ENCODE data around the gene QARS1.
A peak's percentile ranks its signal among the peaks of the same experiment; 100 is the strongest.

Gene QARS1

DNA sequence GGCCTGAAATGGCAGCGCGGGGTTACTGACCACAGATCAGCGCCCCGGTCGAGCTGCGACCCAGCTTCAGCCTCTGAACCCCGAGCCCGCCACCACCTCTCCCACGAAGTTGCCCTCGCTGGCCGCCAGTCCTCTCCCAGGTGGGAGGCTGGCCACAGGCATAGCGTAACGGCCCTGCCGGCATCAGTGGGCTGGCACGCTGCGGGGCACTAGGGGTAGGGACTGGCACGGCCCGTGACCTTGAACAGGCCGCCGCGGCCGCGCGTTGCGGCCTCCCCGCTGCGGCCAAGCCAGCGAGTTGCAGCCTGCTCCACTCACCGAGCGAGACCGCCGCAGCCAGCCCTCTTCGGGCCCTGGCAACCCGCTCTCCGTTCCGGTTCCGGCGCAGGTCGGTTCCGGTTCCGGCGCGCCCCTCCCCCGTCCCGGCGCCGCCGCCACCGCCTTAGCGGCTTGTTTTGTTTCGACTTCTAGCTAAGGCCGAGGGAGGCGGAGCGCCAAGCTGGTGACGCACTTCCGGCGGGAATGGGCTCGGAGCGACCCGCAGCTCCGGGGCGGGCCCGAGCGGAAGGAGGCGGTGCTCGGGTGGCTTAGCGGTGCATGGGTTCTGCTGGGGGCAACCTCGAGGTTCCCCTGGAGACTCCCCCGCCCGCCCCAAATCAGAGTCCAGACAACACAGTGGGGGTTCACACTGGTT lies 16.0 kb upstream of the QARS1 start, which contains the start of gene USP19:
TSS of gene USP19 (minus strand) at position 386 of the 694 bp plus-strand sequence. CDS start 1,678 bp downstream, outside the sequence.
- peak; percentile 94 for DNase-seq (ENCODE audit: low spot score)

DNA sequence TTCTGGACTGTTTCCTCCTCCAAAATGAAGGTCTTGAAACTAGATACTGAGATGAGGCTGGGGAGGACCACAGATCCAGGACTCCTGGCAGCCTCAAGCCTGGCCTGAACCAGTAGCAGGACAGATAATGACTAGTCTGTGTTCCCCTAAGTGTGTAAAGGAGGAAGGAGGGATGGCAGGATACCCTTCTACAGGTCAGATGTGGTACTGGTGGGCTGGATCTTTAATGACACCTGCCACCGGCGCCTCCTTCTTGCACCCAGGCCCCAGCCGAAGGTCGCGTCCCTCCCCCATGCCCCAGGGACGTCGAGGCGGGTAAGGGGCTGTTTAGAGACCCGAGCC lies 15.5 kb upstream of the QARS1 start:
- DNase-seq (ENCODE audit: low spot score), result no peak

DNA sequence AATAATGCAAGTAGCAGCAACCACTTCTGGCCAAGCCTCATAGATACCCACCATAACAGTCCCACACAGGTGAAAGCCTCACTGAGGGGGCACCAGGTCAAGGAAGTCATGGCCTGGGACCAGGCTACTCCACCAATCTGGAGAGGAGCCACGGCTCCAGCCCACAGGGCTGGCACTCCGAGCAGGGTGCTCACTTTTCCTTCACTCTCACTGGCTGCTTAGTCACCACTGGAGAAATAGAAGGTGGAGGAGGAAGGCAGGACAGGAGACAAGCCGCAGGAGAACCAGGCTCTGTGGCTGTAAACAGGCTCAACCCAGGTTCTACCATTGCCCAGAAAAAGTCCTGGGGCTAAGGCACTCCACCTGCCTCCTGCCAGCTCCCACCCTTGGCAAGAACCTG lies 14.9 kb upstream of the QARS1 start:
- DNase-seq (ENCODE audit: low spot score), result no peak

DNA sequence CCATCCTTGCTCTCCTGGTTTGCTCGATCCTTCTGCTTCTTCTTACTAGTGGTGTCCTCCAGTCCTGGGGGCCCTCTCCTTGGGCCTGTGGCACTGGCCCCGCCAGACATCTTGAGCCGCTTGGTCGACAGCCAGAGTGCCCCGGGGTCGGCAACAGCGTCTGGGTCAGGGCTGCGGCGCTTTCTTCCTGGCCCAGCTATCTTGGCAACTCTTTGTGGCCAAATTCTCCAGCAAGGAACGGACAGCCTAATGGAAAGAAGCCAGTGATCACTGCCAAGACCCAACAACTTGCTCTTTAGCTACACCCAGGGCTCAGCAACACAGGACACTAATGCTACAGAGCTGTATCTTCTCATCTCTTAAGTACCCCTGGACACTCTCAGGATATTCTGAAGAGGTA lies 14.5 kb upstream of the QARS1 start:
- DNase-seq (ENCODE audit: low spot score), result no peak

DNA sequence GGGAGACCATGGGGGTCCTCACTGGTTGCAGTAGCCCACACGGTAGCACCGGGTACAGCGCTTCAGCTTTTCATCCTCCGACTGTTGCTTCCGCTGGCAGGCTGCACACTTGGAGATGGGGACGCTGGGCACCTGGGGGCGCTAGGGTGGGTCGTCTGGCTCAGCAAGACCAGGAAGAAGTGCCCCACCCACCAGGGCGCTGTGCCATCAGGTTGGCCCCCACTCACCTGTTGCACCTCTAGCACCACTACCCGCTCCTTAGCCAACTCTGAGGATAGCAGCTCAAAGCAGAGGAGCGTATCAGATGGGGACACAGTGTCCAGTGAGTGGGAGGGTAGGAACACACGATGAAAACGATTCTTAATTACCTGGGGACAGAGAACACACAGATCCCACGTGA lies 7.7 kb upstream of the QARS1 start:
- DNase-seq (ENCODE audit: low spot score), result no peak

DNA sequence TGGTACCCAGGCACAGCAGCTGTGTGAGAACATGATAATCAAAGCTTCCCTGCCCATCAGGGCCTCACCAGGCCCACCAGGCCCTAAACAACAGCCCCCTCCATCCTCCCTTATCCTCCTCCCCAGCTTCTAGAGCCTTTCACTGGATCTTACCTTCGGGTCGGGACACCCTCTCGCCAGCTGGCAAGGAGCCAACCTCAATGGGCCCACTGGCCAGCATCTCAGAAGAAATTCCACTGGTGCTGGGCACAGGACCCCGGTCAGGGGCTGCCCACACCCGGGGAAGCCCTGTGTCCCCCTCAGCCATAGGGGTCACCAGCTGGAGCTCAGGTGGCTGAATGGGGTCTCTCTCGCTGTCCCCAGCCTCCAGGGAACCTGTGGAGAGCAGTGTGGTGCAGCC lies 6.8 kb upstream of the QARS1 start:
- DNase-seq (ENCODE audit: low spot score), result no peak

DNA sequence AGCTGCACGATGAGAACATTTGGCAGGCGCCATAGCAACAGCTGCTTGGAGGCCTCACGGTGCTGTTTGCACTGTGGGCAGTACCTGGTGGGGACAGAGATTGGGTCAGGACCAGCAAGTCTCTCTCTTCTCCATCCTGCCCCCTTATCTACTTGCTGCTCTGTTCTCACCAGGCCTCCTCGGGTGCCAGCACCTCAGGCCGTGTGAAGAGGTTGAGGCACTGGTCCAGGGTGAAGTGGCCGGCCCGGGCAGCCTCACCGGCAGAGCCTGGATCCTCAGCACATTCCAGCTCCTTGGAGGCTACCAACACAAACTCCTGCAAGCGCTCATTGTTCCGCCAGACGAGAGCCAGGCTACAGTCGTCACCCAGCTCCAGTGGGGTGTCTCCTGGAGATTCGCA lies 6.2 kb upstream of the QARS1 start:
- no peak for DNase-seq (ENCODE audit: low spot score)

DNA sequence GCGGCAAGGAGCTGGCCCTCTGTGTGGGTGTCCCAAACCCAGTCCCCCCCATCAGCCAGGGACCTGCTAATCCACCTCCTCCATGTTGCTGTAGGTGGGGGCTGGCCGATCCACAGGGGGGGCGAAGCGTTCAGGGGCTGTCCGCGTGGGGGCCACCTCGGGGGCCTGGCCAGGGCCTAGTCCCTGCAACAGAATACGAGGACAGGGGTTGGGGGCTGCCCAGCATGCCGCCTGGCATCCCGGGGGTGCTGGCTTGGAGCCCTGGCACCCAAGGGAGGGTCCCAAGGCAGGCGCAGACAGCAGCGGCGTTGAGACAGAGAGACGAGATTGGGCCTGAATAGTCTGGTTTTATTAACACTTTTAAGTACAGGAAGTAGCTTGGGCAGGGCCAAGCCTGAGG lies 3.8 kb upstream of the QARS1 start:
- no peak for DNase-seq (ENCODE audit: low spot score)

DNA sequence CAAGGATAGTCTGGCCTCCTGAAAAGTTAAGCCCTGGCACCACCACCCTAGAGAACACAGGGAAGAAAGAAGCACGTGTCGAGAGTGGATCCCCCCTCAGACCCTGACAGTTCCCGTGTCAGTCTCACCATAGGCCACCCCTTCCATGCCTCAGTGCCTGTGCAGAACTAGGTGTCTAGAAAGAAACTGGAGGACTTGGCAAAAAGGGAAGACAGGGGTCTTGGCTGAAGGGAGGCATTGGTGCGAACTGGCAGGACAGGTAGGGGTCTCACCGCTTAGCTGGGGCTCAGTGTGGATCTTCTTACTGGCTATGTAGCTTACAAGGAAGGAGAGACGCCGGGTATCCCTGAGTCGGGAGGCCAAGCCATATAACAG lies 518 bp downstream of the QARS1 start:
- no peak for DNase-seq (ENCODE audit: low spot score)

DNA sequence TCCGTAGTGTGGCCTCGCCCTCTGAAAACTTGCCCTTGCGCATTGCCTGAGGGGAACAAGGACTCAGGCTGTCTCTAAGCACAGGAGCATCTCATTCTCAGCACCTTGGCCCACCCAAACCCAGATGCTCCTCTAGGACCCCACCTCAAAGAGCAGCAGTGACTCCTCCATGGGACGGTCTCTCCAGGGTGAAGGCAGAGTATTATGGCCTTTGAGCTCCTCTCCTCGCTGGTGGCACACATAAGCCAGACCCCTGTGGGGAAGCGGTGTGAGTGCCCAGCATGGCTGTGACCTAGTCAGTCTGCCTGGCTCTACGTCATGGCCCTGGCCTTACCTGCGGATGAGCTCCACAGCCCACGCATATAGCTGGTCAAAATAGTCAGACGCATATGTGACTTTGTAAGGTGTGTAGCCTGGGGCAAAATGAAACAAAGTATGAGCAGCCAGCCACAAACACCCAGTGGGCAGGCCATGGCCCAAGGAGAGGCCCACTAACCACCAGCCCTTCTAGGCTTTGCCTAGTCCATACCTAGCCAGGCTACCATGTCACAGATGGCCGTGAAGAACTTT lies 4.4 kb downstream of the QARS1 start:
- no peak for DNase-seq (ENCODE audit: low spot score)

DNA sequence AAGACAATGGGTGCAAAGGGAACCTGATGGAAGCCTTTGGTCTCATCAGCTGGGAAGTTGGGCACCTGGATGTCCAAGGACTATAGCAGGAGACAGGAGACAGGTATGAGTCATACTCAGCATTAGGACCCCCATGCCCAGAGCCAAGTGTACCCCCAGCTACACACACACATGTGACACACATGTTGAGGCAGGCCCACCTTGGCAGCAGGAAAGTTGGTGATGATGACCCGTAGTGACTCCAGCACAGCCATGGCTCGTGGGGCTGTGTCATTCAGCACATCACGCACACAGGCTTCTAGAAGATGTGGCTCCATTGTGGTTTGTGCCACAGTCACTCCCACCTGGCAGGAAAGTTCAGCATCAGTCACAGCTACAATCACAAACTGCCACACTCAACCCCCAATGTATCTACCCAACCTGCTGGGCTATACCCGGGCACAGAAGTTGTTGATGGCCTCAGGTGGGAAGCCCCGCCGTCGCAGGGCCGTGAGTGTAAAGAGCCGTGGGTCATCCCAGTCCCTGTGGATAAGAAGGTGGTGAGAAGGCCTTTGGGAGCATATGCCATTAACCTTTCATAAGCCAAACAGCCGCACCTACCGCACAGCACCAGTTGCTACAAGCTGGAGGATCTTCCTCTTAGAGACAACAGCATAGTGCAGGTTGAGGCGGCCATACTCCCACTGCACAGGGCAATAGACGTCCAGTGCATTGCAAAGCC lies 5.5 kb downstream of the QARS1 start:
- no peak for DNase-seq (ENCODE audit: low spot score)

DNA sequence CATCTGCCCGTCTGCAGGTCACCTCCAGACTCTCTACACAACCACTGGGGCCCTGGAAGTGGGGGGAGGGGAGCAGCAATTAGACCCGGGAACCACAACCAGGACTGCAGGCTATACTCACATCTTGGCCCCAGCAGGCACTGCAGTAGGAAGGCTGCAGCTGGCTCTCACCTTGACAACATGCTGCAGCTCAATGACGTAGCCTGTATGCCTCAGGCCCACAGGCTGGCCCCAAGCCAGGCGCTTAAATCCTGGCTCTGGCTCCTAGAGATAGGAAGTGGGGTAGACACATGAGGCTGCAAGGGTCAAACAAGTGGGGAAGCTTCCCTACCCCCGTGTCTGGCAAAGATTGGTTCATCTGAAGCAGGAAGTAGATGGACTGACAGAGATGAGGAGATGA lies 6.1 kb downstream of the QARS1 start:
- no peak for DNase-seq (ENCODE audit: low spot score)

DNA sequence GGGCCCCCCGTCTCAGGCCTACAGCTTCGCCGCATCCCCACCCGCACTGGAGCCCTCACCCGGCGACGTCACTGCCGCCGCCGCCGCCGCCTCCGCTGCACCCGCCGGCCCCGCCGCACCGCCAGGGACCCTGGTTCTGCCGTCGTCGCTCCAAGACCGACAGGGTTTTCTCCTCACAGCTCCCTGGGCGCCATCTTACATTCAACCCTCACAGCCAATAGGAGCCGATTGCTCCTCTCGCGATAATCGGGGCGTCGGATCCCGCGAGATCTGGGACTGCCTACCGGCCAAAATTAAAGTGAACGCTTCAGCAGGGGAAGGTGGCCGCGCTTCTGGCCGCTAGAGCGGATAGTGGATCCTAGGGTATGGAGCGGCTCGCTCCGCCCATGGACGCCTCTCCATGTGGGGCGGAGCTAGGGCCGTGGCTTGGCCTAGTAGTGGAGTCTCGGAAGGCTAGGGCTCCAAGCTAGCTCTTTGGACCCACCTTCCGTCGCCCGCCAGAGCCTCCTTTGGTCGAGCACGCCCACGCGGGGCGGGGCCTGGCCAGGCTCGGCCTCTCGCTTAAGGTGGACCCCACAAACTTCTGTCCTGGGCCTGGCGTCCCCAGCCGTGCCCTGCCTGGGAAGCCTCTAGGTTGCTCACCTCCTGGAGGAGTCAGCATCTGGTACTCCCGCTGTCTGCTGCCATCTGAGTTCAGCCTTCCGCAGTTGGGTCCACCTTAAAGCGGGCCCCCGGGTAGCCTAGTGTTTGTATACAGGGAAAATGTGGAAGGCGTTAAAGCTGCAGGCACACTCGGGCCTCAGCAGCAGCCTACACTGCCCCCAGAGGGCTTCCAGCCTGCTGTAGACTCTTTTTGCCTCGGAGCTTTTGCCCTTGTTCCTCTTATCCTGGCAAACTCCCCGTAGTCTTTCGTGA lies 10.4 kb downstream of the QARS1 start, which contains the start of gene QRICH1:
TSS of gene QRICH1 (minus strand) at position 219 of the 915 bp plus-strand sequence. CDS start 17,054 bp downstream, outside the sequence.
- peak; percentile 98 for DNase-seq (ENCODE audit: low spot score)

DNA sequence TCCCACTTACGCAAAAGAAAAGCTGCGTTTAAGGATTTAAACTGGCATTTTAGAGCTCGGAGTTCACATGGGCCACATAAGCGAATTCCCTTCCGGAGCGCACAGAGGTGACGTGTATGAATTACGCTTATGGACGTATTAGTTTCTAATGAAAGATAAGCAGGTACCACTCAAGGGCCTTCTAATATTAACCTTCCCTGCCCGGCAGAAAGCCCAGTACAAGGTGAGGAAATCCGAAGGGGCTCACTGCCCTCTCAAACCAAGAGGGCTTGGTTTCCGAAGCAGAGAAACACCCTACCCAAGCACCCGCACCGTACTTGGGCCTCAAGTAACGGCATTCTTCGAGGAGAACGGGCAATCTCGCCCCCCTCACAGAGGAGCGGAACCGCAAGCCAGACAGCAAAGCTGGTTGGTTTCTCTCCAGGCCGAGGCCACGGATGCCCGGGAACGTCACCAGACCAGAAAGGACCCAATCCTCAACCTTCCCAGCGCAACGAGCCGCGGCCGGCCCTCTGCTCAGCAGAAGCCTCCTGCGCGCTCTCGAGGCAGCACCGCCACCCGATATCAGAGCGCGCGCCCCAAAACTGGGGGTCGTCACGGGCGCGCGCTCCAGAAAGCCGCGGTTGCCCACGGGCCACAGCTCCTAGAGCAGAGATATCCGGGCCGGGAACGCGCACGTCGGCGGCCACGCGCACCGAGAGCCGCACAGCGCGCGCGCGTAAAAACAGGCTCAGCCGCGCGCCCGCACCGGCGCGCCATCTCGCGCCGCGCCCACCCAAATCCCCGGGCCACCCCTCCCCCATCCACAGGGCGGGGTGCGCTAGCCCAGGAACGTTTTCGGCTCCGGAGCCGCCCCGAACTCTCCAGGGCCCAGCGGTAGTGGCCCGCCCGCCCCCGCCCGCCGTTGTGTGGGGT lies 11.4 kb downstream of the QARS1 start:
- DNase-seq (ENCODE audit: low spot score), result peak; percentile 83

DNA sequence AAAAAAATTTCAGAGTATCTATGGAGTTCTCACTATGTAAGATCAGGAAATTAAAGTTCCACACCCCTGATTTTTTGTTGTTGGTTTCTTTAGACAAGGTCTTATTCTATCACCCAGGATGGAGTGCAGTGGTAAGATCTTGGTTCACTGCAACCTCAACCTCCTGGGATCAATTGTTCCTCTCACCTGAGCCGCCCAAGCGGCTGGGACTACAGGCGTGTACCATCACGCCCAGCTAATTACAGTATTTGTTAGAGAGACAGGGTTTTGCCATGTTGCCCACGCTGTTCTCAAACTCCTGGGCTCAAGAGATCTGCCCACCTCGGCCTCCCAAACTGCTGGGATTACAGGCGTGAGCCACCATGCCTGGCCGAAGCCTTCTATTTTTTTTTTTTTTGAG lies 23.1 kb downstream of the QARS1 start:
- DNase-seq (ENCODE audit: low spot score), result no peak

DNA sequence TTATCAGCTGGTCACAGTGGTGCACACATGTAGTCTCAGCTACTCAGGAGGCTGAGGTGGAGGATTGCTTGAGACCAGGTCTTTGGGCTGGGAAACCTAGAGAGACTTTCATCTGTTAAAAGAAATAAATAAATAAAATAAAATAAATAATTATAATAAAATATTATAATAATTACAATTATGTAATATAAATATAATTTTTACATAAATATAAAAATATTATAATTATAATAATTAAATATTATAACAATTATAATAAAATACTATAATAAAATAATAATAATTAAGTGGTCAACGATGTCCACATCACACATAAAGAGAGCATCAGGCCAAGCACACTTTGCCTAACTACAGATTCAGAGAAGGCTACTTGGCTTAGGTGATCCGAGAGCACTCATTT lies 25.3 kb downstream of the QARS1 start:
- DNase-seq (ENCODE audit: low spot score), result no peak

DNA sequence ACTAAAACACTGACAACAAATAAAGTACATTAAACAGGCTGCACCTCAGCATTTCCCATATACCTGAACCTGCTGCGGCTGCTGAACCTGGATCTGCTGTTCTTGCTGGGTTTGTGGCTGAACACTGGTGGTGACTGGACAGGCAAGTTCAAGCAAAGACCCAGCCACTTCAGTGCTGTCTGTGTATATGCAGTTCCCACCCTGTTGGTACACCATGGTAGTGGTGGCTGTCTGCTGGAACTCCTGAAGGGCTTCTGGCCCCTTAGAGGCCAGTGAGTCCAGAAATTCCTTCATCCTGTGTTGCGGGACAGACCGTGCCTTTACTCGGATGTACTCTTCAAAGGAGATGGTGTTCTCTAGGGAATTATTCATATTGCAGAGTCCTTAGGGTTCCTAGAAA lies 27.9 kb downstream of the QARS1 start:
- no peak for DNase-seq (ENCODE audit: low spot score)

DNA sequence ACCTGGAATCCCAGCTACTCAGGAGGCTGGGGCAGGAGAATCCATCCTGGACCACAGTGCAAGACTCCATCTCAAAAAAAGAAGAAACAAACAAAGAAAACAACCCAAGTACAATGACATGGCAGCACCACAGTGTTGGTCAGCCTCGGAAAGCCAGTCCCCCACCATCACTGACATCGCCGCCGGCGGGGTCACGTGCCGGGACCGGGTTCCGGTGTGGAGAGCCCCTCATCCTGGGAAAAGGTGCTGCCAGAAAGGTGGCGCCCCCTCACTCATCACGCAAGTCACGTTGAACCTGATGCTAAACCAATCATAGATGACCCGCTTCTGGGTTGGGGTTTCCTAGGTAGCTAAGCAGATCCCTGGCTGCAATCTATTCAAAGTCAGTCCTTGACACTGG lies 28.4 kb downstream of the QARS1 start:
- DNase-seq (ENCODE audit: low spot score), result no peak

DNA sequence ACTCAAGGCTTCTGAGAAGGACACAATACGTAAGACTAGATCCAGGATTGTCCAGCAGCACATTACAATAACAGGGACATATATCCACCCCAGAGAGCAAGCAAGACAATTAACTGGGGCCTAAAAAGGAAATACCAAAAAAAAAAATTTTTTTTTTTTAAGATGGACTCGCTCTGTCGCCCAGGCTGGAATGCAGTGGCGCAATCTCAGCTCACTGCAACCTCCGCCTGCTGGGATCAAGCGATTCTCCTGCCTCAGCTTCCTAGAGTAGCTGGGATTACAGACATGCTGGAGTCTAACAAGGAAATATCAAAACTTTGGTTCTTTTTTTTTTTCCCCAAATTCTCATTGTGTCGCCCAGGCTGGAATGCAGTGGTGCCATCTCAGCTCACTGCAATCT lies 46.5 kb downstream of the QARS1 start:
- no peak for DNase-seq (ENCODE audit: low spot score)

DNA sequence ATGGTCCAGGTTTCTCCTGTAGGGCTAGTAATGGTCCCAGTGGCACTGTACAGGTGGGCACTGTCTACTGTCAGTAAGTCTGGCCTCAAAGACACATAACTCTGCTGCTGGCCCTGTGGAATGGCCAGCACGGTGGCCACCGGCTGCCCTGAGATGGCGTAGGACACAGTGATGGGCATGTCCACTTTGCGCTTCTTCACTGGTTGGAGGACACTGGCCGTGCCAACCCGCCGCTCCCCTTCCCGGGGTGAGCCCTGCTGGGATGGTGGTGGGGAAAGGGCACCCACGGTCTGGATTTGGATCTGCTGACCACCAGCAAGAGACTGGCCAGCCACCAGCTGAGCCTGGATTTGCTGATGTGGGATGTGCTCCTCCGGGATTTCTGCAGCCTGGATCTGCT lies 47.3 kb downstream of the QARS1 start:
- DNase-seq (ENCODE audit: low spot score), result no peak

DNA sequence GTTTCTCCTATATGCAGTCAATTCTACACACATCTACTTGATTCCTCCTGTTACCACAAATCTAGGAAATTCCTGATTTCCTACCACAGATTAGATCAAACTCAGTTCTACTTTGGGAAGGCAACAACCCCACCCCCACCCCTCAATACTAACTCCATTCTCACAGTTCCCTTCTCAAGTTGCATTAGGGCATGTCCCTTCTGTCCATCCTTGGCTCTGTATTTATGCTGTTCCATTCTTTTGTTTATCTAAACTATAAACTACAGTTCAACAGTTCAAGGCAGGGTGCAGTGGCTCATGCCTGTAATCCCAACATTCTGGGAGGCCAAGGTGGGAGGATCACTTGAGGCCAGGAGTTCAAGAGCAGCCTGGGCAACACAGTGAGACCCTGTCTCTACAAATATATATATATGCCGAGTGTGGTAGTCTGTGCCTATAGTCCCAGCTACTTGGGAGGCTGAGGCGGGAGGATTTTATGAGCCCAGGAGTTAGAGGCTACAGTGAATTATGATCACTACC lies 50.2 kb downstream of the QARS1 start:
- no peak for DNase-seq (ENCODE audit: low spot score)

Measured in activated CD4-positive, alpha-beta T cell treated with anti-CD3 and anti-CD28 coated beads, Interleukin-2, Interleukin-4, amounts not matched to agents 100 ng/mL and 50 ng/mL, durations not matched to agents 16 hours and 8 hours (primary cell).